ENCODE data around the gene FAM81A.

Gene FAM81A

DNA sequence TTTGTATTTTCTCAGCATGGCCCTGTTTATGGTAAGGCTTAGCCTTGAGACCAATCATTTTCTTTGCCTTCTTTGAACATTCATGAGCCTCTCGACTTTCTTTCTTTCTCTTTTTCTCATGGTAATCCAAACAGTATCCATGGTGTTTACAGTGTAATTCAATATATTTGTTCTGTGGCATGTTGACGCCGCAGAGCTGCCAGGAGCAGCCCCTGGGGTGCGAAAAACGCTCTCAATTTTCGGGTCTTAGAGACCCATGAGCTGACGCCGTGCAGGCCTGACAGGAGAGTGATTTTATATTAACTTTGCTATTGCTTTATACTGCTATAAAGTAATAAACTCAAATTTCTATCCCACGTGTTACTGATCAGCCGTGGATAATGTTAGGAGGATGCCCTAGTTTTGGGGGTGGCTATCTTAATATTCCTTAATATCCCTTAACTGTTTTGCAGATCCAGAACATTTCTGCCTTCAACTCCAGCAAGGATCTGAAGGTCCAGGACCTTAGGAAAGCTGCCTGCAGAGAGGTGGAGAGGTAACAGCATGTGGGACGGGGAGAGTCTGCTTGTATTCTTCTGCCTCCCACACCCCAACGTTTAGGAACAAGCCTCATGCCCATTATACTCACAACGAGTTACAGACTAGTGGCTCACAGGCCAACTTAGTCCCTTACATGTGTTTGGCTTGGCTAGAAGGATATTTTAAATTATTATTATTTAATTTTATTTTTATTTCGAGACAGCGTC, 36.0 kb upstream of the FAM81A start:
- Histone ChIP-seq H3K79me2 (no peaks in the 10 kb centered on the region), H3K9me3 (ENCODE audit: control insufficient read depth, low read length) (no peaks in the 10 kb centered on the region), H2AFZ (no peak overlapping the region), H3K4me1 (no peaks in the 10 kb centered on the region), H3K9ac (no peak overlapping the region), H3K4me2 (ENCODE audit: low read length) (no peak overlapping the region), H3K27me3 (ENCODE audit: control insufficient read depth, insufficient read depth, low read length) (no peaks in the 10 kb centered on the region), H3K36me3 (ENCODE audit: control insufficient read depth, insufficient read depth, low read length) (no peaks in the 10 kb centered on the region), H3K4me3 (ENCODE audit: low read depth, low read length) (no peak overlapping the region), H3K27ac (no peak overlapping the region)
- TF ChIP-seq, protein P1, sequence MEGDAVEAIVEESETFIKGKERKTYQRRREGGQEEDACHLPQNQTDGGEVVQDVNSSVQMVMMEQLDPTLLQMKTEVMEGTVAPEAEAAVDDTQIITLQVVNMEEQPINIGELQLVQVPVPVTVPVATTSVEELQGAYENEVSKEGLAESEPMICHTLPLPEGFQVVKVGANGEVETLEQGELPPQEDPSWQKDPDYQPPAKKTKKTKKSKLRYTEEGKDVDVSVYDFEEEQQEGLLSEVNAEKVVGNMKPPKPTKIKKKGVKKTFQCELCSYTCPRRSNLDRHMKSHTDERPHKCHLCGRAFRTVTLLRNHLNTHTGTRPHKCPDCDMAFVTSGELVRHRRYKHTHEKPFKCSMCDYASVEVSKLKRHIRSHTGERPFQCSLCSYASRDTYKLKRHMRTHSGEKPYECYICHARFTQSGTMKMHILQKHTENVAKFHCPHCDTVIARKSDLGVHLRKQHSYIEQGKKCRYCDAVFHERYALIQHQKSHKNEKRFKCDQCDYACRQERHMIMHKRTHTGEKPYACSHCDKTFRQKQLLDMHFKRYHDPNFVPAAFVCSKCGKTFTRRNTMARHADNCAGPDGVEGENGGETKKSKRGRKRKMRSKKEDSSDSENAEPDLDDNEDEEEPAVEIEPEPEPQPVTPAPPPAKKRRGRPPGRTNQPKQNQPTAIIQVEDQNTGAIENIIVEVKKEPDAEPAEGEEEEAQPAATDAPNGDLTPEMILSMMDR (IDR thresholded peaks at IDR 0.05) = no peak

DNA sequence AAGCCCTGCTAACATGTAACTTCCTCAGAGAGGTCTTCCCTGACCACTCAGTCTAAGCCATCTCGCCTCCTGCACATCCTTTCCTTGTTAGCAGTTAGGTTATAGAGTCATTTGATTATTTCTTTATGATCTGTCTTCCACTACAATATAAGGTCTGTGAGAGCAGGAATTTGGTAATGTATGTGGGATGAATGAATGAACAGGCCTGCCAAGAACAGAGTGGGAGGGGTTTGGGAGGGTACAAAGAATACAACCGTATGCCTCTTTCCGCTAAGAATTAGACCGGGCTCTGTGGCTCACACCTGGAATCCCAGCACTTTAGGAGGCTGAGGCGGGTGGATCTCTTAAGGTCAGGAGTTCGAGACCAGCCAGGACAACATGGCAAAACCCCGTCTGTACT, 32.9 kb upstream of the FAM81A start:
- no peak overlapping the region for H3K4me2 ChIP-seq (ENCODE audit: low read length)
- H3K27me3 ChIP-seq (ENCODE audit: control insufficient read depth, insufficient read depth, low read length) = no peaks in the 10 kb centered on the region
- no peaks in the 10 kb centered on the region for H3K36me3 ChIP-seq (ENCODE audit: control insufficient read depth, insufficient read depth, low read length)
- H3K27ac ChIP-seq = no peak overlapping the region
- no peaks in the 10 kb centered on the region for H3K4me1 ChIP-seq
- H3K9ac ChIP-seq = no peak overlapping the region
- no peaks in the 10 kb centered on the region for H3K9me3 ChIP-seq (ENCODE audit: control insufficient read depth, low read length)
- no peaks in the 10 kb centered on the region for H3K79me2 ChIP-seq
- TF ChIP-seq, protein P1 (IDR thresholded peaks at IDR 0.05) = no peak
- no peak overlapping the region for H3K4me3 ChIP-seq (ENCODE audit: low read depth, low read length)
- H2AFZ ChIP-seq = no peak overlapping the region

DNA sequence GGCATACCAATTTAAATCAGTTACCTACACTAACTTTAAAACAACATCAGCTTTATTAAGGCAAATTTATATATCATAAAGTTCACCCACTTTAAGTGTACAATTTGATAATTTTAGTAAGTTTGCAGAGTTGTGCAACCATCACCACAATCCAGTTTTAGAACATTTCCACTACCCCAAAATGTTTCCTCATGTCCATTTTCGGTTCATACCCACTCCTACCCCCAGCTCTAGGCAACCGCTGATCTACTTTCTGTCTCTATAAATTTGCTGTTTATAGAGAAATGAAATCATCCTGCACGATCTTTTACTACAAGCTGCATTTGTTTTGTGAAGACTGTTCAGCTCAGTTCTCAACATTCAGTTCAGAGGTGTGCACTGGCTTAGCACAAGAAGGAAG, 31.5 kb upstream of the FAM81A start:
- no peaks in the 10 kb centered on the region for H3K36me3 ChIP-seq (ENCODE audit: control insufficient read depth, insufficient read depth, low read length)
- TF ChIP-seq, protein P1 (IDR thresholded peaks at IDR 0.05) = no peak
- no peaks in the 10 kb centered on the region for H3K27me3 ChIP-seq (ENCODE audit: control insufficient read depth, insufficient read depth, low read length)
- no peak overlapping the region for H3K4me2 ChIP-seq (ENCODE audit: low read length)
- H3K79me2 ChIP-seq = no peaks in the 10 kb centered on the region
- H3K4me1 ChIP-seq = no peaks in the 10 kb centered on the region
- H3K27ac ChIP-seq = no peak overlapping the region
- no peak overlapping the region for H3K9ac ChIP-seq
- H3K4me3 ChIP-seq (ENCODE audit: low read depth, low read length) = no peak overlapping the region
- H3K9me3 ChIP-seq (ENCODE audit: control insufficient read depth, low read length) = no peaks in the 10 kb centered on the region
- no peak overlapping the region for H2AFZ ChIP-seq

GRCh38 chr15:59407946-59408345, 30.0 kb upstream of the FAM81A start:
- TF ChIP-seq, protein P1 (IDR thresholded peaks at IDR 0.05) = no peak
- no peak overlapping the region for H3K9ac ChIP-seq
- H3K27me3 ChIP-seq (ENCODE audit: control insufficient read depth, insufficient read depth, low read length) = no peaks in the 10 kb centered on the region
- H3K36me3 ChIP-seq (ENCODE audit: control insufficient read depth, insufficient read depth, low read length) = no peaks in the 10 kb centered on the region
- no peak overlapping the region for H3K27ac ChIP-seq
- no peak overlapping the region for H3K4me3 ChIP-seq (ENCODE audit: low read depth, low read length)
- no peak overlapping the region for H2AFZ ChIP-seq
- no peaks in the 10 kb centered on the region for H3K4me1 ChIP-seq
- no peaks in the 10 kb centered on the region for H3K9me3 ChIP-seq (ENCODE audit: control insufficient read depth, low read length)
- no peak overlapping the region for H3K4me2 ChIP-seq (ENCODE audit: low read length)
- no peaks in the 10 kb centered on the region for H3K79me2 ChIP-seq

GRCh38 chr15:59410391-59410896, 27.5 kb upstream of the FAM81A start:
- Histone ChIP-seq H3K36me3 (ENCODE audit: control insufficient read depth, insufficient read depth, low read length) (no peaks in the 10 kb centered on the region), H3K4me3 (ENCODE audit: low read depth, low read length) (no peak overlapping the region), H2AFZ (no peak overlapping the region), H3K27ac (no peak overlapping the region), H3K9ac (no peak overlapping the region), H3K27me3 (ENCODE audit: control insufficient read depth, insufficient read depth, low read length) (no peaks in the 10 kb centered on the region), H3K79me2 (no peaks in the 10 kb centered on the region), H3K4me2 (ENCODE audit: low read length) (no peak overlapping the region), H3K9me3 (ENCODE audit: control insufficient read depth, low read length) (no peaks in the 10 kb centered on the region), H3K4me1 (no peaks in the 10 kb centered on the region)
- TF ChIP-seq, protein P1 (IDR thresholded peaks at IDR 0.05) = no peak
